CD14-positive monocyte (primary cell): Measurements from ENCODE around the gene PGM2L1. TPM values are rescaled to one million over a fixed set of nuclear protein-coding genes. Genes with fewer than 3 reads are reported as not detected.

Source experiments
- DNase-seq, 3 donors: peaks; one replicate each; pipeline ENCODE4 v3.0.0-alpha.2; 2011 to 2022
- H2AFZ ChIP-seq: 2 replicates; pipeline ENCODE4 v1.6.0; 2012; ENCODE audit warnings: mild to moderate bottlenecking, low read depth, low read length, inconsistent platforms; ENCODE audit not compliant: insufficient read depth, poor library complexity, severe bottlenecking
- H3K27ac ChIP-seq, 2 donors: 1 replicate in 1 of 2; 2 replicates in 1 of 2; pipeline ENCODE4 v1.5.1; 2012 to 2013; ENCODE audit warnings: low read length in 2 of 2, control low read depth in 1 of 2, inconsistent platforms in 1 of 2, low read depth in 1 of 2, mild to moderate bottlenecking in 1 of 2
- H3K27me3 ChIP-seq, 2 donors: one replicate each; pipeline versions ENCODE4 v1.6.0 to v1.6.1; 2011 to 2013; ENCODE audit warnings: low read length in 2 of 2; ENCODE audit not compliant: control insufficient read depth in 2 of 2, insufficient read depth in 2 of 2
- H3K36me3 ChIP-seq, 2 donors: replicated peaks in 1 of 2; 1 replicate in 1 of 2; 2 replicates in 1 of 2; pipeline versions ENCODE4 v1.5.1 to v1.6.1; 2012 to 2013; ENCODE audit warnings: low read length in 2 of 2, control low read depth in 1 of 2, inconsistent platforms in 1 of 2, mild to moderate bottlenecking in 1 of 2; ENCODE audit not compliant: insufficient read depth in 2 of 2, control insufficient read depth in 1 of 2
- H3K4me1 ChIP-seq, 2 donors: 1 replicate in 1 of 2; 2 replicates in 1 of 2; pipeline versions ENCODE4 v1.5.1 to v1.6.1; 2012 to 2013; ENCODE audit warnings: low read length in 2 of 2, control low read depth in 1 of 2, inconsistent platforms in 1 of 2, mild to moderate bottlenecking in 1 of 2, moderate library complexity in 1 of 2; ENCODE audit not compliant: insufficient read depth in 2 of 2, control insufficient read depth in 1 of 2
- H3K4me2 ChIP-seq: replicated peaks from 2 replicates; pipeline ENCODE3; 2012; ENCODE audit warnings: low read length, moderate library complexity, mild to moderate bottlenecking; ENCODE audit not compliant: poor library complexity, severe bottlenecking; ENCODE audit errors: extremely low read depth
- H3K4me3 ChIP-seq, 3 experiments: fragments of 200-600 bp in 1 of 3; sonication (generic) in 1 of 3; replicated peaks in 1 of 3; 1 replicate in 2 of 3; 2 replicates in 1 of 3; pipeline ENCODE4 v1.5.1; 2011 to 2013; ENCODE audit warnings: low read length in 3 of 3, mild to moderate bottlenecking in 3 of 3, control low read depth in 2 of 3, low read depth in 2 of 3, inconsistent platforms in 1 of 3, moderate library complexity in 1 of 3
- H3K79me2 ChIP-seq: 2 replicates; pipeline ENCODE4 v1.6.0; 2012; ENCODE audit warnings: mild to moderate bottlenecking, control low read depth, inconsistent platforms, low read length, moderate library complexity; ENCODE audit not compliant: insufficient read depth
- H3K9ac ChIP-seq: 2 replicates; pipeline ENCODE4 v1.6.0; 2017; ENCODE audit warnings: low read length, mild to moderate bottlenecking; ENCODE audit not compliant: insufficient read depth, poor library complexity, severe bottlenecking
- H3K9me3 ChIP-seq, 2 donors: replicated peaks in 1 of 2; 1 replicate in 1 of 2; 2 replicates in 1 of 2; pipeline versions ENCODE4 v1.5.1 to v1.6.1; 2012 to 2013; ENCODE audit warnings: low read length in 2 of 2, control low read depth in 1 of 2; ENCODE audit not compliant: control insufficient read depth in 1 of 2, insufficient read depth in 1 of 2
- H4K20me1 ChIP-seq: 2 replicates; pipeline ENCODE4 v1.6.0; 2012; ENCODE audit warnings: mild to moderate bottlenecking, low read length, control low read depth, moderate library complexity; ENCODE audit not compliant: insufficient read depth
- H3K27ac Mint-ChIP-seq, 7 donors: one replicate each; pipeline ENCODE4 v1.8.0; 2020; ENCODE audit warnings: mild to moderate bottlenecking in 7 of 7, mixed read lengths in 7 of 7, moderate library complexity in 6 of 7, inconsistent platforms in 2 of 7
- H3K27me3 Mint-ChIP-seq, 3 donors: one replicate each; pipeline ENCODE4 v1.8.0; 2021 to 2022; ENCODE audit warnings: low read depth in 3 of 3, mild to moderate bottlenecking in 3 of 3, mixed read lengths in 3 of 3, moderate library complexity in 3 of 3, inconsistent platforms in 1 of 3
- H3K36me3 Mint-ChIP-seq, 2 donors: one replicate each; pipeline ENCODE4 v1.8.0; 2020; ENCODE audit warnings: mixed read lengths in 2 of 2, inconsistent platforms in 1 of 2, mild to moderate bottlenecking in 1 of 2
- H3K4me1 Mint-ChIP-seq: one replicate; pipeline ENCODE4 v1.8.0; 2020; ENCODE audit warnings: mild to moderate bottlenecking, mixed read lengths
- H3K4me3 Mint-ChIP-seq, 2 donors: one replicate each; pipeline ENCODE4 v1.8.0; 2020; ENCODE audit warnings: mild to moderate bottlenecking in 2 of 2, mixed read lengths in 2 of 2, moderate library complexity in 1 of 2
- H3K9me3 Mint-ChIP-seq, 7 donors: one replicate each; pipeline ENCODE4 v1.8.0; 2020 to 2022; ENCODE audit warnings: mixed read lengths in 7 of 7, mild to moderate bottlenecking in 6 of 7, moderate library complexity in 6 of 7, inconsistent platforms in 2 of 7
- WGBS: methylation state at CpG from one replicate; pipeline ENCODE4 v1.1.5; 2013; ENCODE audit warnings: missing lambda C conversion rate; ENCODE audit not compliant: insufficient coverage; 5-methylcytosine and 5-hydroxymethylcytosine counted together
- intact Hi-C, 2 donors: fragments of 100-400 bp; cut with micrococcal nuclease; formaldehyde crosslinking; loops; one replicate each; pipeline versions ENCODE4 v1.15.0 to v1.15.1; 2023
- polyA plus RNA-seq, 3 donors: library from polyadenylated mRNA; depleted of rRNA in 1 of 3; unstranded in 2 of 3; stranded (reverse) in 1 of 3; fragments of 300-500 nt in 2 of 3; fragments of >200 nt in 1 of 3; fragmentation: Illumina TruSeq in 2 of 3; gene quantifications; 1 replicate in 2 of 3; 2 replicates in 1 of 3; pipeline ENCODE4 v1.2.3, GENCODE V29; 2012 to 2021
- TF ChIP-seq, protein P1 (sequence below): fragments of 200-600 bp; IDR thresholded peaks from one replicate; pipeline ENCODE4 v1.8.0; 2022; ENCODE audit warnings: antibody characterized with exemption, mild to moderate bottlenecking

Gene PGM2L1
- polyA plus RNA-seq, 3 donors, result 0.25 to 0.81 (median 0.62) TPM

DNA sequence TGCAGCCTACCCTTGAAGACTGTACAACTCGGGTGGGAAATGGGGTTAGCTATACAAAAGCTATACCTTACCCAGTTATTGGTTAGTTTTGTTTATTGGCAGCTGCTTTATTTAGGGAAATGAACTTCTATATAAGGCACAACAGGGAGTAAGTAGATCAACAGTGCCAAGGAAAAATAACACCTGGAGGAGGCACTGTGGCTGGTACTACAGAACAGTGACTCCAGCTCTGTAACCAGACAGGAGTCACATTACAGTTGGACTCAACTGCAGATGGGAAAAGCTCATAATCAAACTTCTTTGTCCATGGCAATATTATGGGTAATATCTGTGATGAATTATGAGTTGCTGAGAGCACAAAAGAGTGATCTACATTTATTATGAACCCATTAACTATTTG is 100.7 kb downstream of the PGM2L1 start:
- Mint-ChIP-seq H3K4me3 (no peak overlapping the region), H3K36me3 (no peaks in the 10 kb centered on the region), H3K4me1 (peaks cover 8% of the 10 kb centered on the region), H3K9me3 (peaks cover 2 to 6% (median 3%) of the 10 kb centered on the region in 7 donors), H3K27ac (no peak overlapping the region), H3K27me3 (peaks cover 1 to 7% (median 6%) of the 10 kb centered on the region in 3 donors)
- Histone ChIP-seq H3K79me2 (no peaks in the 10 kb centered on the region), H4K20me1 (no peaks in the 10 kb centered on the region), H3K4me3 (no peak overlapping the region), H3K9ac (no peak overlapping the region), H2AFZ (no peak overlapping the region), H3K27ac (no peak overlapping the region), H3K27me3 (no peaks in the 10 kb centered on the region), H3K36me3 (no peaks in the 10 kb centered on the region), H3K4me2 (no peak overlapping the region), H3K4me1 (no peaks in the 10 kb centered on the region), H3K9me3 (no peaks in the 10 kb centered on the region)
- intact Hi-C loops, result no loop called here
- DNase-seq, result no peak
- WGBS, result no CpG with 5 or more reads among the region's 1 CpG
- TF ChIP-seq, protein P1, sequence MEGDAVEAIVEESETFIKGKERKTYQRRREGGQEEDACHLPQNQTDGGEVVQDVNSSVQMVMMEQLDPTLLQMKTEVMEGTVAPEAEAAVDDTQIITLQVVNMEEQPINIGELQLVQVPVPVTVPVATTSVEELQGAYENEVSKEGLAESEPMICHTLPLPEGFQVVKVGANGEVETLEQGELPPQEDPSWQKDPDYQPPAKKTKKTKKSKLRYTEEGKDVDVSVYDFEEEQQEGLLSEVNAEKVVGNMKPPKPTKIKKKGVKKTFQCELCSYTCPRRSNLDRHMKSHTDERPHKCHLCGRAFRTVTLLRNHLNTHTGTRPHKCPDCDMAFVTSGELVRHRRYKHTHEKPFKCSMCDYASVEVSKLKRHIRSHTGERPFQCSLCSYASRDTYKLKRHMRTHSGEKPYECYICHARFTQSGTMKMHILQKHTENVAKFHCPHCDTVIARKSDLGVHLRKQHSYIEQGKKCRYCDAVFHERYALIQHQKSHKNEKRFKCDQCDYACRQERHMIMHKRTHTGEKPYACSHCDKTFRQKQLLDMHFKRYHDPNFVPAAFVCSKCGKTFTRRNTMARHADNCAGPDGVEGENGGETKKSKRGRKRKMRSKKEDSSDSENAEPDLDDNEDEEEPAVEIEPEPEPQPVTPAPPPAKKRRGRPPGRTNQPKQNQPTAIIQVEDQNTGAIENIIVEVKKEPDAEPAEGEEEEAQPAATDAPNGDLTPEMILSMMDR, result no peak

- H3K36me3 ChIP-seq, result no peaks in the 10 kb centered on the region
- no peak overlapping the region for H3K27ac ChIP-seq
- H3K4me2 ChIP-seq, result no peak overlapping the region
- no peak for DNase-seq
- H3K4me3 ChIP-seq, result no peak overlapping the region
- TF ChIP-seq, protein P1, result no peak
- Mint-ChIP-seq H3K36me3 (no peaks in the 10 kb centered on the region), H3K4me3 (no peak overlapping the region), H3K9me3 (peaks cover 0 to 2% (median 2%) of the 10 kb centered on the region in 7 donors), H3K27ac (no peak overlapping the region), H3K4me1 (no peaks in the 10 kb centered on the region), H3K27me3 (peaks cover 2 to 8% (median 5%) of the 10 kb centered on the region in 3 donors)
- H3K4me1 ChIP-seq, result no peaks in the 10 kb centered on the region
- no peaks in the 10 kb centered on the region for H3K9me3 ChIP-seq
- H3K79me2 ChIP-seq, result no peaks in the 10 kb centered on the region
- no peaks in the 10 kb centered on the region for H4K20me1 ChIP-seq
- H3K27me3 ChIP-seq, result no peaks in the 10 kb centered on the region
- no peak overlapping the region for H2AFZ ChIP-seq
- WGBS, result no CpG with 5 or more reads among the region's 4 CpGs
- intact Hi-C loops, result no loop called here
- no peak overlapping the region for H3K9ac ChIP-seq
These were observed 109.3 kb downstream of the PGM2L1 start for GRCh38 chr11:74288911-74289310.
